Progenitor cell of endocrine pancreas (in vitro differentiated cells): ENCODE data around the gene MMP13. TPM values are rescaled to one million over a fixed set of nuclear protein-coding genes. Genes with fewer than 3 reads are reported as not detected.
A peak's percentile ranks its signal among the peaks of the same experiment; 100 is the strongest.

Source experiments
- DNase-seq: peaks from one replicate; pipeline ENCODE4 v3.0.0; 2021; ENCODE audit warnings: low spot score; ENCODE audit not compliant: unreplicated experiment
- H3K27ac Mint-ChIP-seq: 2 replicates; pipeline ENCODE4 v1.8.0; 2021; ENCODE audit warnings: mild to moderate bottlenecking, moderate library complexity, mixed read lengths
- H3K27me3 Mint-ChIP-seq: 2 replicates; pipeline ENCODE4 v1.8.0; 2021; ENCODE audit warnings: mixed read lengths
- H3K36me3 Mint-ChIP-seq: 2 replicates; pipeline ENCODE4 v1.8.0; 2022; ENCODE audit warnings: mixed read lengths; ENCODE audit not compliant: insufficient read depth
- H3K4me1 Mint-ChIP-seq: 2 replicates; pipeline ENCODE4 v1.8.0; 2021; ENCODE audit warnings: low read depth, mixed read lengths
- H3K4me3 Mint-ChIP-seq: 2 replicates; pipeline ENCODE4 v1.8.0; 2021; ENCODE audit warnings: low read depth, mild to moderate bottlenecking, moderate library complexity, mixed read lengths
- H3K9me3 Mint-ChIP-seq: 2 replicates; pipeline ENCODE4 v1.8.0; 2021; ENCODE audit warnings: low read depth, mixed read lengths
- total RNA-seq: library from RNA; stranded (reverse); gene quantifications from 2 replicates; pipeline ENCODE4 v1.2.1, GENCODE V29; 2021
- TF ChIP-seq, protein P1 (sequence below): fragments of 200-600 bp; sonication (generic); IDR thresholded peaks from one replicate; pipeline ENCODE4 v1.5.0; 2021; ENCODE audit warnings: antibody characterized with exemption, mild to moderate bottlenecking; ENCODE audit not compliant: unreplicated experiment

Gene MMP13
- total RNA-seq, 1 donor from 2014 or later, result not detected

DNA sequence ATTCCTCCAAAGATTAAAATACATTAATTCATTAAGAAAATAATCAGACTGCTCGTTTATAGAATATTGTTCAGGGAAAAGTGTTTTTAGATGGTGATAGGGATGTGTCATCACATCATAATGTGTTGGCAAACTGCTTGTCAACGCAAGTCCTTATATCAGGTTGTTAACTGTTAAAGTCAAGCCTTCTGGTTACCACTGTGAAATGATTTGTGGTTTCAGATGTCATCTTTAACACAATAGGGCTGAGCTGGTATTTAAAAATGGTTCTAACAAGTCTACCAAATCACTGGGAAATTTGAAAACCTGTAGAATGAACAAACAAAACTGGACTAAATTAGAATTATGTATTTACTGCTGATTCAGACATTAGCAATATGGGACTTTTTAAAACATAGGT lies 2.4 kb upstream of the MMP13 start:
- TF ChIP-seq, protein P1, sequence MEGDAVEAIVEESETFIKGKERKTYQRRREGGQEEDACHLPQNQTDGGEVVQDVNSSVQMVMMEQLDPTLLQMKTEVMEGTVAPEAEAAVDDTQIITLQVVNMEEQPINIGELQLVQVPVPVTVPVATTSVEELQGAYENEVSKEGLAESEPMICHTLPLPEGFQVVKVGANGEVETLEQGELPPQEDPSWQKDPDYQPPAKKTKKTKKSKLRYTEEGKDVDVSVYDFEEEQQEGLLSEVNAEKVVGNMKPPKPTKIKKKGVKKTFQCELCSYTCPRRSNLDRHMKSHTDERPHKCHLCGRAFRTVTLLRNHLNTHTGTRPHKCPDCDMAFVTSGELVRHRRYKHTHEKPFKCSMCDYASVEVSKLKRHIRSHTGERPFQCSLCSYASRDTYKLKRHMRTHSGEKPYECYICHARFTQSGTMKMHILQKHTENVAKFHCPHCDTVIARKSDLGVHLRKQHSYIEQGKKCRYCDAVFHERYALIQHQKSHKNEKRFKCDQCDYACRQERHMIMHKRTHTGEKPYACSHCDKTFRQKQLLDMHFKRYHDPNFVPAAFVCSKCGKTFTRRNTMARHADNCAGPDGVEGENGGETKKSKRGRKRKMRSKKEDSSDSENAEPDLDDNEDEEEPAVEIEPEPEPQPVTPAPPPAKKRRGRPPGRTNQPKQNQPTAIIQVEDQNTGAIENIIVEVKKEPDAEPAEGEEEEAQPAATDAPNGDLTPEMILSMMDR, result no peak
- Mint-ChIP-seq H3K4me3 (no peak overlapping the region), H3K27ac (no peak overlapping the region), H3K4me1 (no peaks in the 10 kb centered on the region), H3K9me3 (no peaks in the 10 kb centered on the region), H3K27me3 (no peaks in the 10 kb centered on the region), H3K36me3 (no peaks in the 10 kb centered on the region)
- no peak for DNase-seq

DNA sequence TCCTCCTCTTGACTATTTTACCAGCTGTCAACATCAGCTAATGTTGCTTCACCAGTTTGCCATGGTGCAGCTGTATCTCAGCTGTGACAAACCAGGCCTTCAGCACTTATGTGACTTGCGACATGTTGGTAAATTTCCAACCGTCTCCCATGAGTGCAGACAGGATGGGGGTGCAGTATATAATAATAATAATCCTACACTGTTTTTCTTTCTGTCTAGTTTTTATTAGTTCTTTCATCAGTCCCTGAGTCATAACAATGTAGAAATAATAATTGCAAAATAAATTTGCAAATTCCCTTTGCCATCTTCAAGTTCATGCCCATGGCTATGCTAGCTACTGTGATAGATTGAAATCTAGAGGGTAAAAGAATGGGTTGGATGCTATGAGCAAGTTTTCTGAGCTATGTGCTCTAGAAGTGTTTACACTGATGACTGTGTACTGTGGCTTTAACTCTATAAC lies 4.9 kb downstream of the MMP13 start:
- Mint-ChIP-seq H3K27me3 (no peaks in the 10 kb centered on the region), H3K9me3 (no peaks in the 10 kb centered on the region), H3K4me1 (no peaks in the 10 kb centered on the region), H3K27ac (no peak overlapping the region), H3K36me3 (no peaks in the 10 kb centered on the region), H3K4me3 (no peak overlapping the region)
- no peak for DNase-seq
- TF ChIP-seq, protein P1, result no peak

DNA sequence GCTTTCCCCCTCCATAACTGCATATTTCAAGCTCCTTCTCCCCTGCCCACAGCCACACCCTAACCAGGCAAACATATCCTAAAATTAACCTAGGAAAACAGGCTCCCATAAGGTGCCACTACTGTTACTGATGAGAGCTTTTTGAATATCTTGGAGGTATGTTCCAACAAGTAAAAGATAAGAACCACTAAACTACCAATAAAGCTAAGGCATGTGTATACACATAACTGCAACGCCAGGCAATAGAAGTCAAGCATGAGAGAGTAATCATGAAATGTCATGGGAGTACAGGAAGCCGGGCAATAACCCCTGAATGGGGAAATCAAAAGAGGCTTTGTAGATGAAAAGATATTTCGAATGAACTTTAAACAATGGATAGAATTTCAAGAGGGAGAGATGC lies 9.3 kb downstream of the MMP13 start:
- H3K4me3 Mint-ChIP-seq, result no peak overlapping the region
- no peaks in the 10 kb centered on the region for H3K4me1 Mint-ChIP-seq
- H3K36me3 Mint-ChIP-seq, result no peaks in the 10 kb centered on the region
- DNase-seq, result no peak
- H3K27ac Mint-ChIP-seq, result no peak overlapping the region
- H3K27me3 Mint-ChIP-seq, result no peaks in the 10 kb centered on the region
- TF ChIP-seq, protein P1, result no peak
- no peaks in the 10 kb centered on the region for H3K9me3 Mint-ChIP-seq

DNA sequence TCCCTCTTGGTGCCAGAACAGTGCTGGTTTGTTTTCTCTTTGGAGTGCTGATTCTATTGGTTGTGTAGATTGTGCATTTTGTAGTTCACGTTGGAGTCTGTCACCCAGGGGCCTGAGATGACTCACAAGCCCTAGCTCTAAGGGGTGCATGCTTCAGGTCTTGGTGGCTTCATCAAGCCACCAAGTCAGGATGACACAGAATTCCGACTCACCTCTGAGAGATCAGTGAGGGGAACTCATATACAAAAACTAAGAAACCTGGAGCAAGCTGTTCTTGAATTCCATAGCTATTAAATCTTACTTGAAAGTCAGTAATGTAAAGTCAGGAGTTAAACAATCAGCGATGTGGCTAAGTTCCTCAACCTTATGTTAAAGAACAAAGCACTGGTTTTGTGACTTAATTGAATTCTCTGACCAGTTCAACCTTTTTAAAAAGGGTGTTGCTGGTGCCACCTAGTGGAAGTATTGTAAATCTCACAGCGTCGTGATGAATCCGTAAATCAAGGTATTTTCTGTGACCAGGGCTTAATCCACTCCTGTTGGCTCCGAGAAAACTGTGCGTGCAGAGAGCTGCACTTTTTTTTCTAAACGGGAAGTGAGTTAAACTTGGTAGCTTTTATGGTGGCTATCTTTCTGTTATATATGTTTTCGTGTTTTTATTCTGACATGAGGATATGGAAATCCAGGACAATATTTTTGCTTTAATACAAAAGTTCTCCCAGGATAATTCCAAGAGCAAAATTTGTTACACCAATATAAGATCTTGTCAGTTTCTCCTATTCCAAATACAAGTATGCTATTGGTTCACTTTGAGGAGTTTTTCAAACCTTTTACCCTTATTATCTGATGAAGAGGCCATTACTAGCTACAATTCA lies 14.6 kb downstream of the MMP13 start:
- Mint-ChIP-seq H3K27ac (no peak overlapping the region), H3K4me3 (no peak overlapping the region), H3K36me3 (no peaks in the 10 kb centered on the region), H3K9me3 (no peaks in the 10 kb centered on the region), H3K4me1 (no peaks in the 10 kb centered on the region), H3K27me3 (no peaks in the 10 kb centered on the region)
- TF ChIP-seq, protein P1, result peak; percentile 88
- peak; percentile 24 for DNase-seq

DNA sequence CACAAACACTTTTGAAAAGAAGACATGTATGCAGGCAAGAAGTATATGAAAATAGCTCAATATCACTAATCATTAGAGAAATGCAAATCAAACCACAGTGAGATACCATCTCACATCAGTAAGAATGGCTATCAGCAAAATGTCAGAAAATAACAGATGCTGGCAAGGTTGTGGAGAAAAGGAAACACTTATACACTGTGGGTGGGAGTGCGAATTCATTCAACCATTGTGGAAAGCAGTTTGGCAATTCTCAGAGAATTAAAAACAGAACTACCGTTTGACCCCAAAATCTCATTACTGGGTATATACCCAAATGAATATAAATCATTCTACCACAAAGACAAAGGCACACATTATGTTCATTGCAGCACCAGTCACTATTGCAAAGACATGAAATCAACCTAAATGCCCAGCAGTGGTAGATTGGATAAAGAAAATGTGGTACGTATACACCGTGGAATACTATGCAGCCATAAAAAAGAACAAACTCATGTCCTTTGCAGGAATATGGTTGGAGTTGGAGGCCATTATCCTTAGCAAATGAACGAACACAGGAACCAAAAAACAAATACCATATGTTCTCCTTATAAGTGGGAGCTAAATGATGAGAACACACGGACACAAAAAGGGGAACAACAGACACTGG lies 18.5 kb downstream of the MMP13 start:
- TF ChIP-seq, protein P1, result no peak
- DNase-seq, result no peak
- Mint-ChIP-seq H3K36me3 (no peaks in the 10 kb centered on the region), H3K4me3 (no peak overlapping the region), H3K27ac (no peak overlapping the region), H3K27me3 (no peaks in the 10 kb centered on the region), H3K4me1 (no peaks in the 10 kb centered on the region), H3K9me3 (no peaks in the 10 kb centered on the region)
